Vagina (tissue), 2 donors: ENCODE measurements around the gene DAB2IP.

Source experiments
- POLR2A ChIP-seq, 2 donors: fragments of 450-650 bp; IDR thresholded peaks; one replicate each; pipeline ENCODE4 v1.6.1; 2017; ENCODE audit warnings: antibody characterized with exemption in 2 of 2, mild to moderate bottlenecking in 2 of 2, moderate library complexity in 2 of 2
- TF ChIP-seq, protein P1 (sequence below), 3 experiments: fragments of 450-650 bp in 2 of 3; fragments of 200-600 bp in 1 of 3; sonication (generic) in 1 of 3; IDR thresholded peaks; one replicate each; pipeline ENCODE4 v1.5.1; 2017 to 2019; ENCODE audit warnings: antibody characterized with exemption in 3 of 3, mild to moderate bottlenecking in 2 of 3, moderate library complexity in 2 of 3

DNA sequence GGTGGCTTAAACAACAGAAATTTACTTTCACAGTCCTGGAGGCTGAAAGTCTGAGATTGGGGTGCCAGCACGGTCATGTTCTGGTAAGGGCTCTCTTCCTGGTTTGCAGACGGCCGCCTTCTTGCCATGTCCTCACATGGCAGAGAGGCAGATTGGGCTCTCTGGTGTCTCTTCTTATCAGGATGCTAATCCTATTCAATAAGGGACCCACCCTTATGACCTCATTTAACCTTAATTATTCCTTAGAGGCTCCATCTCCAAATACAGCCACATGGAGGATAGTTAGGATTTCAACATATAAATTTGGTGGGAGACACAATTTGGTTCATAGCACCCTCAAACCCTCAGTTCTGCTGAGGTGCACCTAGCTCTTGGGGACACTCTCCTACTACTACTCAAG, 180.4 kb downstream of the DAB2IP start:
- TF ChIP-seq, protein P1, sequence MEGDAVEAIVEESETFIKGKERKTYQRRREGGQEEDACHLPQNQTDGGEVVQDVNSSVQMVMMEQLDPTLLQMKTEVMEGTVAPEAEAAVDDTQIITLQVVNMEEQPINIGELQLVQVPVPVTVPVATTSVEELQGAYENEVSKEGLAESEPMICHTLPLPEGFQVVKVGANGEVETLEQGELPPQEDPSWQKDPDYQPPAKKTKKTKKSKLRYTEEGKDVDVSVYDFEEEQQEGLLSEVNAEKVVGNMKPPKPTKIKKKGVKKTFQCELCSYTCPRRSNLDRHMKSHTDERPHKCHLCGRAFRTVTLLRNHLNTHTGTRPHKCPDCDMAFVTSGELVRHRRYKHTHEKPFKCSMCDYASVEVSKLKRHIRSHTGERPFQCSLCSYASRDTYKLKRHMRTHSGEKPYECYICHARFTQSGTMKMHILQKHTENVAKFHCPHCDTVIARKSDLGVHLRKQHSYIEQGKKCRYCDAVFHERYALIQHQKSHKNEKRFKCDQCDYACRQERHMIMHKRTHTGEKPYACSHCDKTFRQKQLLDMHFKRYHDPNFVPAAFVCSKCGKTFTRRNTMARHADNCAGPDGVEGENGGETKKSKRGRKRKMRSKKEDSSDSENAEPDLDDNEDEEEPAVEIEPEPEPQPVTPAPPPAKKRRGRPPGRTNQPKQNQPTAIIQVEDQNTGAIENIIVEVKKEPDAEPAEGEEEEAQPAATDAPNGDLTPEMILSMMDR (IDR thresholded peaks at IDR 0.05): no peak
- TF ChIP-seq POLR2A (IDR thresholded peaks at IDR 0.05): no peak
